A549 treated with Hydrocortisone at 1 μM for 4 hours (cell line): ENCODE measurements around the gene WDR75. TPM values are rescaled to one million over a fixed set of nuclear protein-coding genes. Genes with fewer than 3 reads are reported as not detected.

Experiments used
- total RNA-seq: library from RNA; stranded (reverse); fragments of 200-300 nt; extraction: Qiagen RNA extraction; gene quantifications from 5 replicates; pipeline ENCODE4 v1.2.3, GENCODE V29; 2022

Gene WDR75
- 32.0 to 46.7 TPM (median 36.9 TPM) in 5 replicates for total RNA-seq

GRCh38 chr2:189440947-189441708, at the start of gene WDR75:
TSS of gene WDR75 (plus strand) at chr2:189441474. CDS start at chr2:189441493, 19 bp downstream.

Other genes with a start within 250 kb of the WDR75 start
- 1.5 to 2.9 TPM (median 1.6 TPM) in 5 replicates for gene SLC40A1, start 139.3 kb downstream of the WDR75 start, total RNA-seq
- gene ASNSD1, start 220.0 kb downstream of the WDR75 start, total RNA-seq, result 33.0 to 41.2 TPM (median 35.9 TPM) in 5 replicates
- gene ANKAR, start 233.2 kb downstream of the WDR75 start, total RNA-seq, result 1.3 to 1.4 TPM (median 1.3 TPM) in 5 replicates